HG03520 (cell line): ENCODE measurements around the gene TSPAN5.

Source experiments
- ATAC-seq: cut with Tn5 transposase; IDR thresholded peaks from one replicate; pipeline ENCODE4 v1.9.1; 2021; ENCODE audit warnings: mild to moderate bottlenecking, moderate library complexity; ENCODE audit not compliant: unreplicated experiment

TSPAN5 gene

DNA sequence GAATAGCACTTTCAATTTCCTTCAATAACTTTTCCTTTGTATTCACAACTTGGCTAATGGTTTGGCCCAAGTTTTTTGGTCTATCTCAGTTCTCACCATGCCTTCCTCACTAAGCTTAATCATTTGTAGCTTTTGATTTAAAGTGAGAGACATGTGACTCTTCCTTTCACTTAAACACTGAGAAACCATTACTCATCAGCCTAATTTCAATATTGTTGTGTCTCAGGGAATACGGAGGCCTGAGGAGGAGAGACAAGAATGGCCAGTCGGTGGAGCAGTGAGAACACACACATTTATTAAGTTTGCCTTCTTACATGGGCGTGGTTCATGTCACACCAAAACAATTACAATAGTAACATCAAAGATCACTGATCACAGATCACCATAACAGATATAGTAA lies 56.7 kb downstream of the TSPAN5 start:
- peak; percentile 59 for ATAC-seq

DNA sequence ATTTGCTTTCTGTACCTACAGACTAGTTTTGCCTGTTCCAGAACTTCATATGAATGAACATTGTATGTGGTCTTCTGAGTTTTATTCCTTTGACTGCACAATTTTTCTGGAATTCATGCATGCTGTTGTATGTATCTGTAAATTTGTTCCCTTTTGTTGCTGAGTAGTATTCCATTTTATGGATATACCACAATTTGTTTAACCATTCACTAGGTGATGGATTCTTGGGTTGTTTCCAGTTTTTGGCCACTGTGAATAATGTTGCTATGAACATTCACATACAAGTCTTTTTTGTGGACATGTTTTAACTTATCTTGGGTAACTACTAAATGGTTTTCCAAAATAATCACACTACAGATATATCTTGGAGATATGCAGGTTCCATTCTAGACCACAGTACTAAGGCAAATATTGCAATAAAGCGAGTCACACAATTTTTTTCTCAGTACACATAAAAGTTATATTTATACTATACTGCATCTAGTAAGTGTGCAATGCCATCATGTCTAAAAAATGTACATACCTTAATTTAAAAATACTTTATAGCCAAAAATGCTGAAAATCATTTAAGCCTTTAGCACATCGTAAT lies 58.7 kb downstream of the TSPAN5 start:
- ATAC-seq = no peak

- no peak for ATAC-seq
Measured at GRCh38 chr4:98586962-98587354, 71.5 kb downstream of the TSPAN5 start.

DNA sequence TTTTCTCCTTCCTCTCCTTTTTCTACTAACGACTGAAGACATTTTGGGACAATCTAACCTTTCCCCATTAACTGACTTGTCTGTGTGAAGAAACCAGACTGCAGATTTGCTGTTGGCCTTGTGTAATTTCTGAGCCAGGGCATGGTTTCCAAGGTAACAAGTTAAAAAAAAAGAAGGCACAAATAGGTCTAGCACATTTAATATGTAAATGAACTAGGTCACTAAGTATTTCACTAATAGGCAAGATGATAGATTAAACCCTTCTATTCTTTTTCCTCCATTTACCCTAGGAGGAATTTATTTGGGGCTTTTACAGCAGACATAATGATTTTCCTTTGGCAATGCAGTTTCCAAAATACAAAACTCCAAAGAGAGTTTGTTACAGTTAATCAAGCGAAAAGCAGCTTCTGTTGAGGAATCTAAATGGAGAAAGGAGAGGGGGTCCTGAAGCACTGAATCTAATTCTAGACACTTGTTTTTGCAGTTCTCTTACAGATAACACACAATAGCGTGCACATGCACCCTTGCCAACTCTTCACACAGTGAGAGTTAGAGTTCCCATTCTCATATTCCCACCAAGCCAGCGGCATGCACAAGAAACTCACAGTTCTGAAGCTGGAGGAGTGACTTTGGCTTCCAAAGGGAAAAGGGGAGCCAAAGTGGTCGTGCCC lies 72.0 kb downstream of the TSPAN5 start:
- no peak for ATAC-seq

DNA sequence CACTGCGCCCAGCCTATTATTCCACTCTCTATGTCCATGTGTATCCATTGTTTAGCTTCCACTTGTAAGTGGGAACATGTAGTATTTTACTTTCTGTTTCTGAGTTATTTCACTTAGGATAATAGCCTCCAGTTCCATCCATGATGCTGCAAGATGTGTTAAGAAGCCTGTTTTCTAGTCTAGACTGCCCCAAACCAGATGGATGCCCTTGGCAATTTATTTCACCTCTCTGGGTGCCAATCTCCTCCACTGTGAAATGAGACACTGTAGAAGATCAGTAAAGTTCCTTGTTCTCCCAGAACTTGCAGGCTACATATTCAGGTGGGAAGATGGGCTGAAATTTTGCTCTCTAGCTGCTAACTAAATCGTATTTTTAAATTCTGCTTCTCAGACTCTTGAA lies 72.8 kb downstream of the TSPAN5 start:
- ATAC-seq = no peak

DNA sequence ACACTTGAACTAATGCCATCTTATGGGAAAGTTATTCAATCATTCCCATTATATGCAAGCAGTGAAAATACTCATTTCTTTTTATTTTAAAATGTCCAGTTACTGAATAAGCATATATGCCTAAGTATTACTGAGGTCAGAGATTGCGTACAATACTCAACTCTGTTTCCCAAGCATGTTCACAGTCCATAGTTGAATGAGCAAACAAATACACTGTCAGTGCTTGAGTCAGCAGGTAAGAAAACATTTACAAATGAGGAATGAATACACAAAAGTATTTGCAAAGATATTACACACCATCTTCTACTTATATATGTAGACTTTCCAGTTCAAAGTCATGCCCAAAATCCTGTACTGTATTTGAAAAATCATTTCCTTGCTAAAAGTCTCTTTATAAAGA lies 74.1 kb downstream of the TSPAN5 start:
- ATAC-seq = no peak

DNA sequence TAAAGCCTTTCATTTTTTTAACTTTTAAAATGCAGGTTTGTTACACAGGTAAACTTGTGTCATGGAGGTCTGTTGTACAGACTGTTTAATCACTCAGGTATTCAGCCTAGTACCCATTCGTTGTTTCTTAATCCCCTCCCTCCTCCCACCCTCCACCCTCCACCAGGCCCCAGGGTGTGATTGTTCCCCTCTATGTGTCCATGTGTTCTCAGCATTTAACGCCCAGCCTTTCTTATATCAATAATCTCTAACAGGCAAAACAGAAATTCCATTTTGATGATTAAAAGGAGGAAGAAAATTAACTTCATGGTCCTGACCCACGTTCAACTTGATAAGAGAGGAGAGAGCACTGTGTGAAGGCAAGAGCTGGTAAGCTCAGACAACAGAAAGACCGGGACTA lies 75.1 kb downstream of the TSPAN5 start:
- ATAC-seq = no peak

- no peak for ATAC-seq
Measured at GRCh38 chr4:98581126-98581525, 77.3 kb downstream of the TSPAN5 start.

DNA sequence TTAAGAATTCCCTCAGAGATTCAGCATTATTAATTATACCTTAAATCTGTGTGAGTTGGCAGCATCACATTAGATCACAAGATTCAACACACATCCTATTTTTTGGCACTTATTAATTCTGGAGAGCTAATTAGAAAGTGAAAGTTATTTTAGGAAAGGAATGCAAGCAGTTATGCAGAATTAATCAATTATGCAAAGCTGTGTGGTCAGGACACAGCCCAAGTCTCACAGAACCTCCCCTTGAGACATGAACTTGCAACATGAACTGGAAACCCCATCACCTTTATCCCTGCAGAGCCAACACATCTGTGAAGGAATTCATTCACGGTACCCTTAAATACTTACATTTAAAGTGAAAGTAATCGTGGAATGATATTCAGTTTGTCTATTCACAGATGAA lies 80.5 kb downstream of the TSPAN5 start:
- ATAC-seq = no peak

DNA sequence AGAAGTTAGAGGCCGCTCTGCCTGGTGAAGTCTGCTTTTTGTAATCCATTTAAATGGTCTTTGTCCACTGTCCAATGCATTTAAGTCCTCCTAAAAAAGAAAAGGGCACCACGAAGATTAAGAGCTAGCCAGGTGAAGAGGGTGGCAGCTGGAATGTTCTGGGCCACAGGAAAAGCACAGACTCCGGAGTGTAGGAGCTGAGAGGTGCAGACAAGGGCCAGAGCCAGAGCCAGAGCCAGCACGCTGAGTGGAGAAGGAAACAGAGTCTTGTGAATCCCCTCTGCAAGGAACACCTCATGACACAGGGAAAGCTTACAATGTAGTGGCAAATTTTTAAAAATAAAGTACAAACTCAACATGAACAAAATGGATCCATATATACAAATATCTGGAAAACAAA lies 83.6 kb downstream of the TSPAN5 start:
- no peak for ATAC-seq

- ATAC-seq = no peak
Measured at GRCh38 chr4:98573791-98574190, 84.6 kb downstream of the TSPAN5 start.

GRCh38 chr4:98572697-98573096 lies 85.7 kb downstream of the TSPAN5 start:
- no peak for ATAC-seq

DNA sequence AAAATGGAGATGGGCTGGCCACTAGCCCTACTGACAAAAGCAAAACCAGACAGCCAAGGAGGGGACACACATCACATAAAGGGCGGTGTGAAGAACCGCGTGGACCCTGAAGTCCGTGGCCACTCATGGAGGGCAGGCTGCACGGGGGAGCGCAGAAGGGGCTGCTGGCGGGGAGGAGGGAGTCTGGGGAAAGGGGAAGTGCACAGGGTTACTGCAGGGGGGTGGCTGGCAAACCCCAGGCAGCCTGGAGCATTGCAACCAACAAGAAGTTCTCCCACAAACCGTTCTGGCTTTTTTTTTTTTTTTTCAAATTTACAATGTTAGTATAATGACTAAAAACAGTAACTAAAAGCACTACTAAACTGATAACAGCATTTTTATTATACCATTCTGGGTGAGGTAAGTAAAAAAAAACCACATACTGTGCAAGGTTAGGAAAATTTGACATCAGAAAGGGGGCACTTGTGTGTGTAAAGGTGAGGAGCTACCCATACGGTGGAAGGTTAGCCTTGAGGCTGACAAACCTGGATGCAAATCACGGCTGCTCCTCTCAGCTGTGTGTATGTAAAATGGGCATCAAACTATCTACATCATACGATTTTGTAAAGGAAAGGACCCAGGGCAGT lies 87.1 kb downstream of the TSPAN5 start:
- ATAC-seq = no peak

DNA sequence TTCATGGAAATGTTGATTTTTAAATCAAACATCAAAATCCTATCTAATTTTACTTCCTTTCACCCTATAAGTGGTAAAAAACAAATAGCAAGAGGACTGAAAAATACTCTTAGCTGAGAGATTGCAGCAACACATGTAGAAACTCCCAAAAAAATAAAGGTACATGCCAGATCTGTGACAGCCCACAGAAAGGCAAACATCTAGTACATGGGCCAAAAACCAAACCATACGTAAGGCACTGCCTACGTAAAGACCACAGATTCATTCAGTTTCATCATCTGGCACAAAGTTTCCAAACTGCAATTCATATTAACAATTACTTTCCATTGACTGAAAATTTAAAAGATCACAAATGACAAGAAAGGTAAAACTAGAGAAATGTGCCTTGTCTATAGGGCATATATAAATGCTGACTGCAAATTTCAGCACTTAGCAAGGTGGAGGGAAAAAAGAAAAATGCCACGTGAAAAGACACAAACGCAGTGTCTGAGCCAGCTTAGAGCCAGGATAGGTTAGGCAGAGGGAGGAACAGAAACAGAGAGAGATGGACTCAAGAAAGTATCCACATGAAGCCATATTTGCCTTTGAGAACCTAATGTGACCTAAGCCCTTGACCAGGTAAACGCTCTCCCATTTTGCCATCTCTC lies 88.1 kb downstream of the TSPAN5 start:
- ATAC-seq = no peak

GRCh38 chr4:98568941-98569663 lies 89.3 kb downstream of the TSPAN5 start:
- no peak for ATAC-seq

DNA sequence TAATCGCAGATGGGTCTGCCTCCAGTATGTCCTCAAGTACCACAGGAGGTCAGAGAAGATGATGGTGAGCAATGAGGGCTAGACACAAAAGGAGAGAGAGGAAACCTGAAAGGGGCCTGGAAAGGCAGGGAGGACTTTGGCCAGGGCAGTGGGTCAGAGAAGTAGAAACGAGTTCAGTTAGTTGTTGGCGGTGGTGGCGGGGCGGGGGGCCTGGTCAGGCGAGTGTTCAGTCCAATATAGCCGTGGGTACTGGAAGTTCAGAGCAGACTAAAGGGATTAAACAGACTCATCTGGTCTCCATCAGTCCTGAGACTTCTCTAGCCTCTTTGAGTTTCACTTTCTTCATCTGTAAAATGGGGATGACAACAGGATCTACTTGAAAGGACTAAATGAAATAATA lies 90.8 kb downstream of the TSPAN5 start:
- ATAC-seq = no peak

DNA sequence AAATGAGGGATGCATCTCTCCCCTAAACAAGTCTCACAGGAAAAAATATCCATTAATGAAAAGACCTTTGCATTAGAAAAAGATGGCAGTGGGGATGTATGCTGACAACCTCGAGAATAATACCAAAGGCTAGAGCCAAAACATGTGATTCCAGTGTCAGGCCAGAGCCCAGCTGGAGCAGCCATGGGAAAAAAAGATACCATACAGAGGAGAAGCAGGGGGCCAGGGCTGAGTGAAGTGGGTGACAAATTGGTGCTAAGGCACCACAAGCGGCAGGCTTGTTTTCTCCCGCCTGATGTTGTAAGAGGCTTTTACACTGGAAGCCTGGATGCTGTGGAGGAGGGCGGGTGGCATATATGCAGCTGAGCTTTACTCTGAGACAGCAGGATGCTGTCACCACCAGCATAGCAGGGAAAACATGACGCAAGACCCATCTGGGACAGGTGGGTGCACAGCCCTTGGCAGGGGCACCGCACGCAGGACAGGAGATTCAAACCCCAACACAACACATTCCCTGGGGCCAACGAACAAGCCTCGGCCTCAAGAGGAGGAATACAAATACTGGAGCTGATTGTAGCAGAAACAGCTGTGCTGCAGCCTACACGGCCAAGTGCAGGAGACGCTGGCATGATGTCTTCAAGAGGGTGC lies 91.9 kb downstream of the TSPAN5 start:
- ATAC-seq = no peak

DNA sequence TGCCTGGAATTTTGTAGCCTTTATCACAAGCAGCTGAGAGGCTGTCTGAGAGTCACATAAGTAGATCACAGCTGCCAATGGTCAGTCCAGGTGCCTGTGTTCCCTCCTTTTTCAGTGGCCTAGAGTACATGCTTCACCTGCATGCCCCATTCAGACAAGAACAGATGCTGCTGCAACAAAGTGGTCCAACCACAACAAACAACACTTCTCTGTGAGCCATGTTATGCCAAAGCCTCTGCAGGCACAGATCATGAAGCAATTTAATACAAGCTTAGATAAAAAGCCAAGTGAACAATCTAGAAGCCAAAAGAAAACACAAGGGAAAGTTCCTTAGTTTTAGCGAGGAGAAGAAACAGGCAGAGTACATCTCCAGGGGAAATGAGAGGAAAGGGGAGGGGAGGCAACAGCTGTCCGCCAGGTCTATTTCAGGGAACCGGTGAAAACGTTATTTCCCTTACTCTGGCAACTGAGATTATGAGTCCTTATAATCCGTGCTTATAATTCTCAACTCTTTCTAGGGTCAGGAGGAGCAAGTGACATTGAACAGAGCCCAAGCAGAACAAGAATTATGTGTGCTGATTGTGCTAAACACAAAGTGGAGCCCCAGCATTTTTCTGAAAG lies 92.6 kb downstream of the TSPAN5 start:
- no peak for ATAC-seq

DNA sequence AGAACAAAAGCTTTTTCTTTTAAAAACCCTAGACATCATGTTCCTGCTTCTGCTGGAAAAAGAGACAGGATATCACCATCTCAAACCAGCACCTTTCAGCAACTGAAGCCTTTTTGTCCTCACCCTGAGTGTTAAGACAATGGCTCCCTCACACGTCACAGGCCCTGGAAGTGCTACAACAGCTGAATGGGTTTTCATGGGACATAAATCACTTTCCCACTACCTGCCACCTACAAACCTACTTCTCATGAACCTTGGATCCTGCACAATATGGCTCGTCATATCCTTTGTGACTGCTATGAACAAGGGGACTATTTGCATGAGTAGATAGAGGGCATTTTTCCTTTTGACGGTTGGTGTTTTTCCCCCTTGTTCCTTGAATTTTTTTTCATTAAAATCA lies 93.6 kb downstream of the TSPAN5 start:
- ATAC-seq = no peak

- no peak for ATAC-seq
Measured at GRCh38 chr4:98560321-98560720, 98.1 kb downstream of the TSPAN5 start.
